ENCODE data around the gene AFAP1. TPM values are rescaled to one million over a fixed set of nuclear protein-coding genes. Genes with fewer than 3 reads are reported as not detected.

AFAP1 gene
- polyA plus RNA-seq, 1 experiment: 48.5 TPM

- Histone ChIP-seq H3K27me3 (ENCODE audit: control insufficient read depth, insufficient read depth, low read length) (0 out of 2 replicates have a peak, but pooled peaks cover 2% of the 10 kb centered on the region), H3K4me3 (ENCODE audit: low read depth, low read length) (no peak overlapping the region), H3K36me3 (ENCODE audit: control insufficient read depth, insufficient read depth, low read length) (no peaks in the 10 kb centered on the region)
- CTCF ChIA-PET: interaction anchor here (0.6 to 1.0 kb wide), 2 partner anchors 32 to 620 kb away, joined by 3 to 4 read pairs; no protein-coding TSS in a partner anchor
- no peak for DNase-seq (ENCODE audit: low read depth)
- POLR2A ChIA-PET: no interaction called here
- TF ChIP-seq CTCF (IDR thresholded peaks at IDR 0.05; ENCODE audit: insufficient read depth, low read depth, low read length): no peak
These were observed 201.1 kb downstream of the AFAP1 start for GRCh38 chr4:7738458-7739076.

GRCh38 chr4:7737752-7738457 is 201.8 kb downstream of the AFAP1 start:
- no peak for TF ChIP-seq CTCF (IDR thresholded peaks at IDR 0.05; ENCODE audit: insufficient read depth, low read depth, low read length)

GRCh38 chr4:7737268-7737645 is 202.4 kb downstream of the AFAP1 start:
- H3K27me3 ChIP-seq (ENCODE audit: control insufficient read depth, insufficient read depth, low read length): 0 out of 2 replicates have a peak, but pooled peaks cover 2% of the 10 kb centered on the region
- CTCF ChIA-PET: no interaction called here
- DNase-seq (ENCODE audit: low read depth): no peak
- POLR2A ChIA-PET: no interaction called here
- TF ChIP-seq CTCF (IDR thresholded peaks at IDR 0.05; ENCODE audit: insufficient read depth, low read depth, low read length): no peak
- H3K4me3 ChIP-seq (ENCODE audit: low read depth, low read length): no peak overlapping the region
- H3K36me3 ChIP-seq (ENCODE audit: control insufficient read depth, insufficient read depth, low read length): no peaks in the 10 kb centered on the region

More at GRCh38 chr4:7737752-7738457, 201.8 kb downstream of the AFAP1 start:
- no peak for DNase-seq (ENCODE audit: low read depth)
- Histone ChIP-seq H3K27me3 (ENCODE audit: control insufficient read depth, insufficient read depth, low read length) (0 out of 2 replicates have a peak, but pooled peaks cover 2% of the 10 kb centered on the region), H3K36me3 (ENCODE audit: control insufficient read depth, insufficient read depth, low read length) (no peaks in the 10 kb centered on the region), H3K4me3 (ENCODE audit: low read depth, low read length) (no peak overlapping the region)
- POLR2A ChIA-PET: no interaction called here
- CTCF ChIA-PET: interaction anchor here (1.0 kb wide), 1 partner anchor 33 kb away, joined by 4 read pairs; no protein-coding TSS in a partner anchor

- DNase-seq (ENCODE audit: low read depth): no peak
- no peaks in the 10 kb centered on the region for H3K36me3 ChIP-seq (ENCODE audit: control insufficient read depth, insufficient read depth, low read length)
- ChIA-PET POLR2A (no interaction called here), CTCF (interaction anchor here (0.6 kb wide), 1 partner anchor 37 kb away, joined by 3 read pairs; no protein-coding TSS in a partner anchor)
- H3K4me3 ChIP-seq (ENCODE audit: low read depth, low read length): no peak overlapping the region
- 0 out of 2 replicates have a peak, but pooled peaks cover 2% of the 10 kb centered on the region for H3K27me3 ChIP-seq (ENCODE audit: control insufficient read depth, insufficient read depth, low read length)
- no peak for TF ChIP-seq CTCF (IDR thresholded peaks at IDR 0.05; ENCODE audit: insufficient read depth, low read depth, low read length)
These were observed 203.0 kb downstream of the AFAP1 start for GRCh38 chr4:7736436-7737267.

- no peak for DNase-seq (ENCODE audit: low read depth)
- CTCF ChIA-PET: interaction anchor here (0.6 kb wide), 1 partner anchor 36 kb away, joined by 3 read pairs; no protein-coding TSS in a partner anchor
- TF ChIP-seq CTCF (IDR thresholded peaks at IDR 0.05; ENCODE audit: insufficient read depth, low read depth, low read length): no peak
- POLR2A ChIA-PET: no interaction called here
- 0 out of 2 replicates have a peak, but pooled peaks cover 2% of the 10 kb centered on the region for H3K27me3 ChIP-seq (ENCODE audit: control insufficient read depth, insufficient read depth, low read length)
- H3K36me3 ChIP-seq (ENCODE audit: control insufficient read depth, insufficient read depth, low read length): no peaks in the 10 kb centered on the region
- no peak overlapping the region for H3K4me3 ChIP-seq (ENCODE audit: low read depth, low read length)
These were observed 203.7 kb downstream of the AFAP1 start for GRCh38 chr4:7735961-7736360.

Data from BJ (cell line).